Neural cell (in vitro differentiated cells): Measurements from ENCODE around the gene BLVRB. TPM values are rescaled to one million over a fixed set of nuclear protein-coding genes. Genes with fewer than 3 reads are reported as not detected.

ENCODE experiments used
- H2AFZ ChIP-seq: fragments of 200-600, 300-800 bp; sonication (generic), shearing (Covaris generic); 2 replicates; pipeline ENCODE4 v1.6.0; 2014; ENCODE audit warnings: low read depth, mild to moderate bottlenecking, antibody characterized with exemption, low read length, moderate library complexity
- H3F3A ChIP-seq: fragments of 200-600 bp; shearing (Covaris generic); 2 replicates; pipeline ENCODE4 v1.6.1; 2016; ENCODE audit warnings: mild to moderate bottlenecking, moderate library complexity, mixed read lengths, antibody characterized with exemption, low read length; ENCODE audit not compliant: insufficient read depth, poor library complexity, severe bottlenecking
- H3K27ac ChIP-seq: fragments of 200-600, 300-800 bp; sonication (generic), shearing (Covaris generic); 2 replicates; pipeline ENCODE4 v1.5.1; 2014; ENCODE audit warnings: mild to moderate bottlenecking, low read length, moderate library complexity
- H3K27me3 ChIP-seq: fragments of 300-800, 200-600 bp; sonication (generic), shearing (Covaris generic); 2 replicates; pipeline ENCODE4 v1.6.0; 2014; ENCODE audit warnings: mild to moderate bottlenecking, low read depth, low read length, moderate library complexity; ENCODE audit not compliant: insufficient read depth
- H3K36me3 ChIP-seq: fragments of 300-800, 200-600 bp; sonication (generic), shearing (Covaris generic); 2 replicates; pipeline ENCODE4 v1.5.1; 2014; ENCODE audit warnings: mild to moderate bottlenecking, antibody characterized with exemption, low read length, moderate library complexity; ENCODE audit not compliant: insufficient read depth
- H3K4me2 ChIP-seq: fragments of 300-800, 200-600 bp; sonication (generic), shearing (Covaris generic); 2 replicates; pipeline ENCODE4 v1.6.0; 2014; ENCODE audit warnings: mild to moderate bottlenecking, low read length
- H3K4me3 ChIP-seq: fragments of 300-800, 200-600 bp; sonication (generic), shearing (Covaris generic); 2 replicates; pipeline ENCODE4 v1.5.1; 2014; ENCODE audit warnings: mild to moderate bottlenecking, low read length, moderate library complexity
- H3K79me2 ChIP-seq: fragments of 200-600 bp; shearing (Covaris generic); replicated peaks from 2 replicates; pipeline ENCODE4 v1.6.0; 2014; ENCODE audit warnings: mild to moderate bottlenecking, low read length, moderate library complexity; ENCODE audit not compliant: insufficient read depth
- H3K9ac ChIP-seq: fragments of 300-800, 200-600 bp; sonication (generic), shearing (Covaris generic); 2 replicates; pipeline ENCODE4 v1.6.1; 2016; ENCODE audit warnings: mild to moderate bottlenecking, low read length, mixed read lengths
- H3K9me2 ChIP-seq: fragments of 200-600 bp; shearing (Covaris generic); 2 replicates; pipeline ENCODE4 v1.6.1; 2016; ENCODE audit warnings: mild to moderate bottlenecking, low read length, mixed read lengths; ENCODE audit not compliant: insufficient read depth
- H3K9me3 ChIP-seq: fragments of 200-600, 300-800 bp; sonication (generic), shearing (Covaris generic); 2 replicates; pipeline ENCODE4 v1.6.1; 2016; ENCODE audit warnings: mild to moderate bottlenecking, mixed run types, low read length, moderate library complexity, mixed read lengths
- H4K20me1 ChIP-seq: fragments of 200-600 bp; shearing (Covaris generic); 2 replicates; pipeline ENCODE4 v1.6.1; 2016; ENCODE audit warnings: mild to moderate bottlenecking, mixed run types; ENCODE audit not compliant: insufficient read depth
- CTCF ChIP-seq: fragments of 450-650 bp; IDR thresholded peaks from 2 replicates; pipeline ENCODE4 v1.5.1; 2014; ENCODE audit warnings: antibody characterized with exemption, mild to moderate bottlenecking, moderate library complexity; ENCODE audit not compliant: poor library complexity, severe bottlenecking
- EP300 ChIP-seq: fragments of 450-650 bp; conservative IDR thresholded peaks from 2 replicates; pipeline ENCODE4 v1.6.1; 2014; ENCODE audit warnings: antibody characterized with exemption, mild to moderate bottlenecking, moderate library complexity; ENCODE audit not compliant: poor library complexity, severe bottlenecking
- EZH2 ChIP-seq: fragments of 200-600, 300-800 bp; shearing (Covaris generic), sonication (generic); IDR thresholded peaks from 2 replicates; pipeline ENCODE4 v1.6.1; 2014; ENCODE audit warnings: antibody characterized with exemption, low read length, borderline replicate concordance, mild to moderate bottlenecking; ENCODE audit not compliant: insufficient read depth, poor library complexity, severe bottlenecking
- MXI1 ChIP-seq: fragments of 450-650 bp; conservative IDR thresholded peaks from 2 replicates; pipeline ENCODE4 v1.6.1; 2014; ENCODE audit warnings: antibody characterized with exemption, mild to moderate bottlenecking; ENCODE audit not compliant: poor library complexity, severe bottlenecking
- POLR2AphosphoS5 ChIP-seq: IDR thresholded peaks from 2 replicates; pipeline ENCODE4 v1.6.1; 2012
- RAD21 ChIP-seq: fragments of 450-650 bp; conservative IDR thresholded peaks from 2 replicates; pipeline ENCODE4 v1.6.1; 2014; ENCODE audit warnings: antibody characterized with exemption, mild to moderate bottlenecking, moderate library complexity
- SMC3 ChIP-seq: fragments of 450-650 bp; conservative IDR thresholded peaks from 2 replicates; pipeline ENCODE4 v1.6.1; 2014; ENCODE audit warnings: antibody characterized with exemption, mild to moderate bottlenecking, moderate library complexity; ENCODE audit not compliant: poor library complexity
- TAF1 ChIP-seq: IDR thresholded peaks from 2 replicates; pipeline ENCODE4 v1.6.1; 2012; ENCODE audit warnings: low read depth
- polyA plus RNA-seq: library from polyadenylated mRNA; depleted of rRNA; stranded (reverse); fragments of >200 nt; gene quantifications from 2 replicates; pipeline ENCODE4 v1.2.3, GENCODE V29; 2014
- TF ChIP-seq, protein P1 (sequence below): IDR thresholded peaks from 2 replicates; pipeline ENCODE4 v1.6.1; 2012; ENCODE audit warnings: borderline replicate concordance

BLVRB gene
- polyA plus RNA-seq, 1 donor from 2014 or later, result 9.9 TPM

GRCh38 chr19:40400559-40400958 lies 65.0 kb downstream of the BLVRB start:
- Histone ChIP-seq H3K9me3 (no peaks in the 10 kb centered on the region), H3K4me3 (no peak overlapping the region), H3K79me2 (no peaks in the 10 kb centered on the region), H3K9ac (no peak overlapping the region), H3K27me3 (peaks cover 7% of the 10 kb centered on the region), H3K36me3 (no peaks in the 10 kb centered on the region), H3K4me2 (no peak overlapping the region), H3F3A (no peaks in the 10 kb centered on the region), H2AFZ (no peak overlapping the region), H4K20me1 (no peaks in the 10 kb centered on the region), H3K9me2 (no peaks in the 10 kb centered on the region), H3K27ac (no peak overlapping the region)
- TF ChIP-seq EP300 (no peak), SMC3 (no peak), RAD21 (no peak), POLR2AphosphoS5 (no peak), EZH2 (no peak), MXI1 (no peak), TAF1 (no peak), CTCF (no peak)
- TF ChIP-seq, protein P1, sequence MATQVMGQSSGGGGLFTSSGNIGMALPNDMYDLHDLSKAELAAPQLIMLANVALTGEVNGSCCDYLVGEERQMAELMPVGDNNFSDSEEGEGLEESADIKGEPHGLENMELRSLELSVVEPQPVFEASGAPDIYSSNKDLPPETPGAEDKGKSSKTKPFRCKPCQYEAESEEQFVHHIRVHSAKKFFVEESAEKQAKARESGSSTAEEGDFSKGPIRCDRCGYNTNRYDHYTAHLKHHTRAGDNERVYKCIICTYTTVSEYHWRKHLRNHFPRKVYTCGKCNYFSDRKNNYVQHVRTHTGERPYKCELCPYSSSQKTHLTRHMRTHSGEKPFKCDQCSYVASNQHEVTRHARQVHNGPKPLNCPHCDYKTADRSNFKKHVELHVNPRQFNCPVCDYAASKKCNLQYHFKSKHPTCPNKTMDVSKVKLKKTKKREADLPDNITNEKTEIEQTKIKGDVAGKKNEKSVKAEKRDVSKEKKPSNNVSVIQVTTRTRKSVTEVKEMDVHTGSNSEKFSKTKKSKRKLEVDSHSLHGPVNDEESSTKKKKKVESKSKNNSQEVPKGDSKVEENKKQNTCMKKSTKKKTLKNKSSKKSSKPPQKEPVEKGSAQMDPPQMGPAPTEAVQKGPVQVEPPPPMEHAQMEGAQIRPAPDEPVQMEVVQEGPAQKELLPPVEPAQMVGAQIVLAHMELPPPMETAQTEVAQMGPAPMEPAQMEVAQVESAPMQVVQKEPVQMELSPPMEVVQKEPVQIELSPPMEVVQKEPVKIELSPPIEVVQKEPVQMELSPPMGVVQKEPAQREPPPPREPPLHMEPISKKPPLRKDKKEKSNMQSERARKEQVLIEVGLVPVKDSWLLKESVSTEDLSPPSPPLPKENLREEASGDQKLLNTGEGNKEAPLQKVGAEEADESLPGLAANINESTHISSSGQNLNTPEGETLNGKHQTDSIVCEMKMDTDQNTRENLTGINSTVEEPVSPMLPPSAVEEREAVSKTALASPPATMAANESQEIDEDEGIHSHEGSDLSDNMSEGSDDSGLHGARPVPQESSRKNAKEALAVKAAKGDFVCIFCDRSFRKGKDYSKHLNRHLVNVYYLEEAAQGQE, result no peak

DNA sequence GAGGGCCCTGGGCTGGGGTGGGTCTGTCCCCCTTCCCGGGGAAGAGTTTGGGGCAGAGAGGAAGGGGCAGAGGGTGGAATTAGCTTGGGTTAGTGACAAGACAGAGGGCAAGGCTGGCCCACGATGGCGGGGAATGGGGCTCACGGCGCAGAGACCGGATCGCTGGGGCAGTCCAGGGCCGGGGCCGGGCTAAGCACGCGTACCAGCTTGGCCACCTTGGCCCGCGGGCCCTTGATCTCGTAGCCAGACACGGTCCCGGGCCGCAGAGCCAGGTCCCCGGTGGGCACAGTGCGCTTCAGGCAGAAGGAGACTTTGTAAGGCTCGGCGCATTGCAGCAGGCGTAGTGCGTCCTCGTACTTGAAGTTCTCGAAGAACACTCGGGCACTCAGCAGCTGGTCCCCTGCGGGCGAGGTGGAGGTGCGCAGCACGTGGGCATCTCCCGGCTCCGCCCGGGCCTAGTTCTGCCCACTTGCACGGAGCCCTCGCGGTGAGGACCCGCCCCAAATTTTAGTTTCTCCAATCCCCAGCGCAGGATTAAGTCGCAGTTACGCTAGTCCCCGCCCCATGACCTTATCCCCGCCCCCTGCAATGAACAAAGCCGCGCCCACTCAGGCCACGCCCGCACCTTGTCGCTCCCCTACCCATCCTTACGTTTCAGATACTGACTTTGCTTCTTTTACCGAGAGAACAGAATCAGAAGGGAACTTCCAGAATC lies 67.0 kb downstream of the BLVRB start:
- Histone ChIP-seq H3K9me3 (no peaks in the 10 kb centered on the region), H4K20me1 (no peaks in the 10 kb centered on the region), H3K36me3 (no peaks in the 10 kb centered on the region), H3F3A (no peaks in the 10 kb centered on the region), H3K4me2 (no peak overlapping the region), H3K27ac (no peak overlapping the region), H3K9me2 (no peaks in the 10 kb centered on the region), H3K27me3 (peaks cover under 1% of the 10 kb centered on the region), H3K79me2 (no peaks in the 10 kb centered on the region), H2AFZ (no peak overlapping the region), H3K9ac (no peak overlapping the region), H3K4me3 (no peak overlapping the region)
- TF ChIP-seq POLR2AphosphoS5 (no peak), TAF1 (no peak), MXI1 (no peak), EZH2 (no peak), RAD21 (no peak), CTCF (no peak), EP300 (no peak), SMC3 (no peak)
- TF ChIP-seq, protein P1, result no peak
